Activated naive CD8-positive, alpha-beta T cell treated with anti-CD3 and anti-CD28 coated beads for 36 hours (primary cell): ENCODE data around the gene RRP1B. TPM values are rescaled to one million over a fixed set of nuclear protein-coding genes. Genes with fewer than 3 reads are reported as not detected.

Experiments
- DNase-seq: peaks from one replicate; pipeline ENCODE4 v3.0.0; 2021
- H3K27ac Mint-ChIP-seq: one replicate; pipeline ENCODE4 v1.8.0; 2022; ENCODE audit warnings: mild to moderate bottlenecking, moderate library complexity, mixed read lengths
- H3K27me3 Mint-ChIP-seq: one replicate; pipeline ENCODE4 v1.8.0; 2022; ENCODE audit warnings: mild to moderate bottlenecking, mixed read lengths
- H3K36me3 Mint-ChIP-seq: one replicate; pipeline ENCODE4 v1.8.0; 2021; ENCODE audit warnings: mild to moderate bottlenecking, mixed read lengths
- H3K4me1 Mint-ChIP-seq: one replicate; pipeline ENCODE4 v1.8.0; 2021; ENCODE audit warnings: mixed read lengths
- H3K4me3 Mint-ChIP-seq: one replicate; pipeline ENCODE4 v1.8.0; 2022; ENCODE audit warnings: mild to moderate bottlenecking, moderate library complexity, mixed read lengths
- H3K9me3 Mint-ChIP-seq: one replicate; pipeline ENCODE4 v1.8.0; 2022; ENCODE audit warnings: mixed read lengths
- total RNA-seq, 2 experiments: library from RNA; stranded (reverse); gene quantifications; one replicate each; pipeline ENCODE4 v1.2.3, GENCODE V29; 2021

RRP1B gene
- total RNA-seq, 2 experiments from 2014 or later = 105 to 108 TPM

DNA sequence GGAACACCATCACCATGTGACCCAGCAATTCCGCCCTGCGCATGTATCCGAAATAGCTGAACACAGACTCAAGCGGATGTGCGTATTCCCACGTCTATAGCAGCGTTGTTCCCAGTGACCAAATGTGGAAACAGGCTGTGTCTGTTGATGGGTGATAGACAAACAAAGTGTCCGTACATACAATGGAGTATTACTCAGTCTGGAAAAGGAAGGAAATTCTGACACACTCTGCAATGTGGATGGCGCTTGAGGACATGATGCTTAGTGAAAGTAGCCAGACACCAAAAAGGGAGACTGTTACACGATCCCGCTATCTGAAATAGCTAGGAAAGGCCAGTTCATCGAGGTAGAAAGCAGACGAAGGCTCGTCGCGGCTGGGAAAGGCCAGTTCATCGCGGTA, 85.4 kb downstream of the RRP1B start:
- H3K9me3 Mint-ChIP-seq = no peaks in the 10 kb centered on the region
- no peak for DNase-seq

More for the DNA sequence above, 85.4 kb downstream of the RRP1B start:
- H3K27me3 Mint-ChIP-seq = no peaks in the 10 kb centered on the region
- peaks cover 4% of the 10 kb centered on the region for H3K4me1 Mint-ChIP-seq
- H3K27ac Mint-ChIP-seq = no peak overlapping the region
- no peak overlapping the region for H3K4me3 Mint-ChIP-seq
- peaks cover 9% of the 10 kb centered on the region for H3K36me3 Mint-ChIP-seq

Other genes with a start within 250 kb of the RRP1B start
- gene SIK1, start 232.4 kb upstream of the RRP1B start, total RNA-seq = 1 to 10 TPM; 5.7 to 9.0 TPM
- gene HSF2BP, start 72 bp upstream of the RRP1B start, total RNA-seq = 1 to 10 TPM in 1 of 2 experiments, under 1 TPM in 1; 0.68 to 1.2 TPM
- gene PDXK, start 59.6 kb downstream of the RRP1B start, total RNA-seq = 100 to 1,000 TPM; 111 to 113 TPM
- 10 to 100 TPM; 33.6 to 35.1 TPM for gene CSTB, start 116.7 kb downstream of the RRP1B start, total RNA-seq
- gene RRP1, start 130.0 kb downstream of the RRP1B start, total RNA-seq = 10 to 100 TPM; 89.4 to 90.7 TPM
- 10 to 100 TPM; 61.2 to 66.0 TPM for gene AGPAT3, start 205.7 kb downstream of the RRP1B start, total RNA-seq